ENCODE results near the gene AP1G2.
A peak's percentile ranks its signal among the peaks of the same experiment; 100 is the strongest.

Gene AP1G2

DNA sequence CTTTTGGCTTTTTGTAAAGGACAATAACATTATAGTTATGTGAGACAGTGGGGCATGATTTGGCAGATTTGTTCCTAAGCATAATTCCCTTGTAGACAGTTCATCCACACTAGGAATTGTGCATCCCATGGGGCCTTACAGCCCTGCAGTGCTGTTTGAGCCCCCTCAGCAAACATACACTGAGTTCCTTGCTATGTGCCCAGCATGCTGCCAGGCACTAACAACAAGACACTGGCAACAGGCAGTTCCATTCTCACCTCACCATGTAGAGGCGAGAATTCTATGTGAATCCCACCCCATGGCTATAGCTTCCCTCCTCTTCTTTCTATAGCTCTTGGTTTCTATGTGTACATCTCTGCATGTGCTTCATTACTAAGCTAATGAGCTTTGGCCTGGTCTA lies 9.6 kb downstream of the AP1G2 start:
- DNase-seq (ENCODE audit: low read depth): no peak

- no peak for DNase-seq (ENCODE audit: low read depth)
These were observed 10.1 kb downstream of the AP1G2 start for GRCh38 chr14:23557521-23557920.

DNA sequence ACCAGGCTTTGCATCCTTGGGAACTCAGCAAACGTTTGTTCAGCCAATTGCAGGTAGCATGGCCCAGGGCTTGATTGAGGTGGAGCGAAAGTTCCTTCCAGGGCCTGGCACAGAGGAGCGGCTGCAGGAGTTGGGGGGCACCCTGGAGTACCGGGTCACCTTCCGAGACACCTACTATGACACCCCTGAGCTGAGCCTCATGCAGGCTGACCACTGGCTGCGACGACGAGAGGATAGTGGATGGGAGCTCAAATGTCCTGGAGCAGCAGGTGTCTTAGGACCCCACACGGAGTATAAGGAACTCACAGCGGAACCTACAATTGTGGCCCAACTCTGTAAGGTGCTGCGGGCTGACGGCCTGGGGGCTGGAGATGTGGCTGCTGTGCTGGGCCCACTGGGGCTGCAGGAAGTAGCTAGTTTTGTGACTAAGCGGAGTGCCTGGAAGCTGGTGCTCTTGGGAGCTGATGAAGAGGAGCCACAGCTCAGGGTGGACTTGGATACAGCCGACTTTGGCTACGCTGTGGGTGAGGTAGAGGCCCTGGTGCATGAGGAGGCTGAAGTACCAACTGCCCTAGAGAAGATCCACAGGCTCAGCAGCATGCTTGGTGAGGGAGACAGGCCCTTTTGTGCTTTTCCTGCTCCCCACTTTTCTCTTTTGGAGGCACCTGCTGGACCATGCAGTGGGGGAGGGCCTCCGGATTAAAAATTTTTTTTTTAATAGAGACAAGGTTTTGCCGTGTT lies 10.7 kb downstream of the AP1G2 start:
- no peak for DNase-seq (ENCODE audit: low read depth)

DNA sequence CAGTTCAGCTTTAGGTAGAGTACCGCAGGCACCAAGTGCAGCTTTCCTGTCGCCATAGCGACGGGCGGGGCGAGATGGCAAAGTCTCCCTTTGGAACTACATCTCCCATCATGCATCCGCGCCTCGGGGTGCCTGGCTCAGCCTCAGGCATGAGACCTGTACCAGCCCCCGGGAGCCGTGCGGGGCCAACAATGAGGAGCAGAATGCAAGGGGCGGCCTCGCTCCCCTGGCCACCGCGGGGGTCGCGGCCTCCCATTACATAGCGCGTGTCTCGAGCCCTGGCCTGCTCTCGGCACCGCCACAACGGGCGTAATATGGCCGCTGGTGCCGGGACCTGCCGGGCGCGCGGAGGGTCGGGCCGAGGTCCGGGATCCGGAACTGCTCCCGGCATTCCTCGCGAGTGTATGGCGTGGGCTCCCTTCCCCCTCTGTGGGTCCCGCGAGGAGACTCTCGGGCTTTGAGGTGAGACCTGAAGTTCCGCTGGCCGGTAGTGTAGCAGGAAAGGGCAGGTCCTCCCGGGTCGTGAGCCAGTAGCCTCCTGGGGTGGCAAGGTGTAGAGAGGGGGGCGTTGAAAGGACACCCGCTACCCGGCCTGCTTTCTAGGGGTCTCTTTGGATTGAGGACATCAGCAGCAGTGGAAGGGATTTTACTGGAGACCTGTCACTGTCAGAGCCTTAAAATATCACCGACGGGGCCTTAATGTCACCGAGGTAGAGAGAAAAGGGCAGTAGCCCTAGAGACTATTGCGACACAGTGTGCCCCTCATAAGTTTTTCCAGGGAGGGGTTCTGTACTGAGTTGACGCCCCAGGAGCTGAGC lies 11.5 kb downstream of the AP1G2 start, which contains the start of gene THTPA:
THTPA (plus strand) TSS at position 390 of the 818 bp plus-strand sequence. CDS start 487 bp downstream, outside the sequence.
- DNase-seq (ENCODE audit: low read depth): peak; percentile 86

GRCh38 chr14:23555533-23555881 lies 12.1 kb downstream of the AP1G2 start:
- no peak for DNase-seq (ENCODE audit: low read depth)

GRCh38 chr14:23551266-23552028 lies 16.1 kb downstream of the AP1G2 start, which contains the start of gene ZFHX2:
Gene ZFHX2 (minus strand): TSS chr14:23551765. CDS start chr14:23535325, 16,440 bp downstream.
- DNase-seq (ENCODE audit: low read depth): peak; percentile 62

GRCh38 chr14:23550812-23551265 lies 16.8 kb downstream of the AP1G2 start:
- no peak for DNase-seq (ENCODE audit: low read depth)

GRCh38 chr14:23550131-23550811 lies 17.3 kb downstream of the AP1G2 start:
- DNase-seq (ENCODE audit: low read depth): no peak

DNA sequence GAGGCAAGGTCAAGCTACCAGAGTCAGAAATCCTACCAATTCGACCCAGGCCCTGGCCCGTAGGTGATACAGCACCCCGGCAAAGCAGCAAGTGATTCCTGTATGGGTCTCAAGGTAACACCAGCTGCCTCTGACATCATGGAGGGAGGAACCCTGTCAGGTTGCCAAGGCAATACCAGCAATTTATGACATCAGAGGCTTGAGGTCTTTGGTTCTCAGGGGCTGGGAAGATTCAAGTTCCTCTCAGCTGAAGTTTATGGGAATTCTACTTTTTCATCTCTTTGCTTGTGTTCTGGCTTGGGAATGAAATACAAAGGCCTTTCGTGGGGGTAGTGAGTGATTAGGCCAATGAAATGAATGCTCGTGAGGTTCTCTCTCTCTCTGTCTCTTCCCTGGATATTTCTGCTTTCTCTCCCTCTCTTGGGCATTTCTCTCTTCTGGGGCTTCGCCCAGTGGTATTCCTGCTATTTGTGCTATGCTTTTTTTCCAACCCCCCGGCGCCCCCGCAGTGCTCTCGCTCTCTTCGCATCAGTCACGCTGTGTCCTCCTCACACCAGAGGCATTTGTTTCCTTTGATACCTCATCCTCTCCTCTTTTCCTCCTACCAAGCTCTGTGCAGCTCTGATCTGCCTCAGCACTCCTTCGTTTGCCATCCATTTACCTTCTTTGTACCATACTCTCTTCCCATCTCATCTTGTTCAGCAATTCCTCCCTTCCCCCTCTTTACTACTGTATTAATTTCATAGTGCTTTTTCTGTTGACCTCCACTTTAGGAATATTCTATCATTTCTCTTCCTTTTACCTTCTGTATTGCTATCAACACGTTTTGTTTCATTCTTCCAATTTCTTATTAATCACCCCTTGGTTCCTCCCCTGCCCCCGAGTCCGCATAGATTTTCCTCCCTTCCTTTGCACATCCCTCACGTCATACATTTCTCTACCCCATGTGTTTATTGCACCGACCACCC lies 19.0 kb downstream of the AP1G2 start:
- no peak for DNase-seq (ENCODE audit: low read depth)

DNA sequence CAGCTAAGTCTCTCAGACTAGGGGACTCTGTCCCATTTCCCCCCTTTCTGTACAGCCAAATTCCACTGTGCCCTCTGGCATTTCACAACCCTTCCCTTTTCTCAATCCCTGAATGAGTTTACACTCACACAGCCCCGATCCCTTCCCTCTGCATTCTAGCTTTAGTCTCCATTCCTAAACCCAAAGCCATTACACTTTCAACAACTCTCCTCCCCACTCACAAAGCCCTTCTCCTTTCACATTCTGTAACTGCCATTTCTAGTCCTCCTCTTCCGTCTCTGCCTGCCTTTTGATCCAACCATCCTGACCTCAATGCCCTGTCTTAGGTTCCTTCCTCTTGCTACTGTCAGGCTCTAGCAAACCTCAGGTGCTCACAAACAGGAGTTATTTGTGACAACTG lies 19.7 kb downstream of the AP1G2 start:
- DNase-seq (ENCODE audit: low read depth): no peak

GRCh38 chr14:23546450-23547035 lies 21.0 kb downstream of the AP1G2 start:
- no peak for DNase-seq (ENCODE audit: low read depth)

DNA sequence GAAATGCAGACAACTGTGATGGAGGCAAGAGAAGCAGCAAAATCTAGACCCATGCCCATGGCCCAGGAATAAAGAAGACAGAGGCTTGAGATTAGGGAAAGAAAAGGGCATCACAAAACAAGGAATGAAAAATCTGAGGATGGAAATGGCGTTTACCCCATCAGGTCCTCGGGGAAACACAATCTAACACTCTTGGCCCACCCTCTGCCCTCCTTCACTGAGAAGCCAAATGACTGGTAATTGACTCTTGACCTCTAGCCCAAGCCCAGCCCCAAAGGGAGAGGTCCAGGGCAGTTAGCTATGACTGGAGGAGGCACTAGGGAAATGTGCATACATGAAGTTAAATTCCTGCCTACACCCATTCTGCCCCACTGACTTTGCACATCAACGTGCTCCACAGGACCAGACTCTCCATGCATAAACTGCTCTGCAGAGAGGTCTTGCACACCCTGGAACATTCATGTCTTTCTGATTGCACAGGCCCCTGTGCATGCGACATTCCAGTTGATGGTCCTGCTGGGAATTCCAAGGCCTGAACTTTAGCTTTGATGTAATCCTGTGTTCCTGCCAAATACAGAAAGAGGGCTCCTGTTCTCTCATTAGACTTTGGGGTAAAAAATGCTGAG lies 21.7 kb downstream of the AP1G2 start:
- no peak for DNase-seq (ENCODE audit: low read depth)

- no peak for DNase-seq (ENCODE audit: low read depth)
These were observed 22.8 kb downstream of the AP1G2 start for GRCh38 chr14:23544511-23545447.

- DNase-seq (ENCODE audit: low read depth): no peak
These were observed 24.2 kb downstream of the AP1G2 start for GRCh38 chr14:23543403-23543802.

DNA sequence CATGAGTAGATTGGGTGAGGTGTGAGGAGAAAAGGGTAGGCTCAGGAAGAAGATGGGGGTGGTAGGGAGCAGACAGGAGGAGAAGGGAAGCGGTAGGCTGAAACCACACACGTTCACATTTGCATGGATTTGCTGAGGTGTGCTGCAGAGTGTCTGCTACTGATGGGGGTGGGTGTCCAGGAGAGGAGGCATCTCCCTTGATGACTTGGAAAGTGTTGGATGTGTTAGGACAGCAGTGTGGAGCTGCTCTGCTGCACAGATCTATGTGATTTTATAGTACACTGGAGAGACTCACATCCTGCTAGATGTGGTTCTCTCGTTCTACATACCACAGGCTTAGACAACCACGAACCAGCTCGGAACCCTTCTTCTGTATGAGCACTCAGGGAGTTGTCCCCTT lies 25.3 kb downstream of the AP1G2 start:
- DNase-seq (ENCODE audit: low read depth): no peak

- DNase-seq (ENCODE audit: low read depth): no peak
These were observed 27.5 kb downstream of the AP1G2 start for GRCh38 chr14:23540141-23540469.

DNA sequence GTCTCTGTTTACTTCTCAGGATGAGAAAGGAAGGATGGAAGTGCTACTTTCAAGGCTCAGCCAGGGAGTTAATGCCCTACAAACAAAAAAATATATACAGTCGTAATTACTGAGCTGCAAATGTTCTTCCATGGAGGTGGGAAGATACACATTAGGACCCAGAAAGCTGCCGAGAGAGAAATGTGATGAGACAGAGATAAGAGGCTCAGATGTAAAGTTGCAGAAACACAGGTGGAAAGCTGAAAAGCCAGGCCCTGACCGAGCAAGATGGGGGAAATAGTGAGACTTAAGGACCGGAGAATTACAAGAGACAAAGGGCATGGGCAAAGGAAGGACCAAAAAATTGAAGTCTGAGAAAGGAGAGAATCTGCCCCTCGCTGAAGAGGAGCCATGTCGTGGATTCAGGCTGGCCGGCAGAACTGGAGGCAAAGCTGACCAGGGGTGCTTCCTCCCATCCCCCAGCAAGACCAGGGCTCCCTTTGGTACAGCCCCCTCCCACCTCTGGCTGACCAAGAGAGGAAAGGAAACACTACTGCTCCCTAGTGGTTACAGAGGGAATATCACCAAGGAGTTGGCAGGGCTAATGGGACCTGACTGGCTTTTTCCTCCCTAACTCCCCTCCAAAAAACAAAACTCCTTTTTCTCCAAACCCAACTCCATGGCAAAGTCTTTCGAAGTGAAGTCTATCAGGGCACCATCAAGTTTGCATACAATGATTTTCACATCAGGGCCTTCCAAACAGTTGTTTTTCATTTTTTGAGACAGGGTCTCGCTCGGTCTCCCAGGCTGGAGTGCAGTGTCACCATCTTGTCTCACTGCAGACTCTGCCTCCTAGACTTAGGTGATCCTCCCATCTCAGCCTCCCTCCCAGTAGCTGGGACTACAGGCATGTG lies 28.1 kb downstream of the AP1G2 start:
- no peak for DNase-seq (ENCODE audit: low read depth)

- no peak for DNase-seq (ENCODE audit: low read depth)
These were observed 28.8 kb downstream of the AP1G2 start for GRCh38 chr14:23538785-23539184.

All from T-helper 22 cell (primary cell).